ENCODE measurements around the gene COL28A1. TPM values are rescaled to one million over a fixed set of nuclear protein-coding genes. Genes with fewer than 3 reads are reported as not detected.

The COL28A1 gene
- total and polyA plus RNA-seq, 3 experiments from 2014 or later: not detected

DNA sequence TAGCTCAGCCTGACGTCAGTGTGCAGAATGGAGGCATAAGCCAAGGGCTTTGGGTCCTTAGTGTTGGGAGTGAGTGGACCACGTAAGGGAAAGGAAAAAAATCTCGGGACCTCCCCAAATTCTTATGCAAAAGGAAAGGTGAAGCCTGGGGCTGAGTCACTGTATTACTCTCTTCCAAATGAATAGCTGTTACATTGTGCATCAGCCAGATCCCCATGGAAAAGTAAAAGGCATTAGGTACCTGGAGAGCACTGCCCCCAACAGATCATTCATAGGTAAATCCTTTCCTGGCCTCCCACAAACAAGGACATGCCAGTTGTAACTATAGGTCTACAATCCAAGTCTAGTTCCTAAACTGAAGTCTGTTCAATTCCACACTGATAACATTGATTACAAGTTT is 182.8 kb downstream of the COL28A1 start:
- Histone ChIP-seq H3K4me3 (ENCODE audit: low read length) (no peak overlapping the region), H3K4me1 (ENCODE audit: insufficient read depth, low read length) (no peaks in the 10 kb centered on the region), H3K27ac (ENCODE audit: low read depth, low read length) (no peak overlapping the region), H3K36me3 (ENCODE audit: insufficient read depth, low read length) (no peaks in the 10 kb centered on the region), H3K9me3 (ENCODE audit: low read length) (no peaks in the 10 kb centered on the region), H3K27me3 (ENCODE audit: insufficient read depth, low read length, poor library complexity, severe bottlenecking) (no peaks in the 10 kb centered on the region)
- H3K4me3 Mint-ChIP-seq: no peak overlapping the region
- ChIA-PET CTCF (no interaction called here), POLR2A (no interaction called here)
- peaks cover 0 to 12% (median 0%) of the 10 kb centered on the region in 3 donors for H3K36me3 Mint-ChIP-seq
- H3K9me3 Mint-ChIP-seq: peaks cover 0 to 3% (median 0%) of the 10 kb centered on the region in 5 donors
- H3K27me3 Mint-ChIP-seq: peaks cover 8 to 27% of the 10 kb centered on the region in 2 donors
- H3K4me1 Mint-ChIP-seq: no peaks in the 10 kb centered on the region
- no peak for DNase-seq
- H3K27ac Mint-ChIP-seq: no peak overlapping the region

DNA sequence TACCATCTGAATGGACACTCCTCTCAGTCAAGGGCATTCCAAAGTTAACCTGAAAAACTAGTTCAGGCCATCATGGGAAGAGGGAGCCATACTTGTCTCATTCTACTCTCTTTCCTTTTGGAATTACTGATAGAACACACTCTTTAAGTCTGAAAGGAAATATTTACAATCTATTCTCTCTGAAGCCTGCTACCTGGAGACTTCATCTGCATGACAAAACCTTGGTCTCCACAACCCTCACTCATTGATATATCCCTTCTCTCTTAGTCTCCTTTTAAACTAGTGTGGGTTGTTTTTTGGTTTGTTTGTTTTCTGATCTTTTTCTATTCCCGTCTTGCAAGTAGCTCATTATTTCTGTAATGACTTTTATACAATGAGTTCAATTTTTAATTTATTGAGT is 183.8 kb downstream of the COL28A1 start:
- H3K27me3 ChIP-seq (ENCODE audit: insufficient read depth, low read length, poor library complexity, severe bottlenecking): no peaks in the 10 kb centered on the region
- no peaks in the 10 kb centered on the region for H3K9me3 ChIP-seq (ENCODE audit: low read length)
- H3K27ac ChIP-seq (ENCODE audit: low read depth, low read length): no peak overlapping the region
- H3K4me3 ChIP-seq (ENCODE audit: low read length): no peak overlapping the region
- Mint-ChIP-seq H3K9me3 (peaks cover 0 to 3% (median 0%) of the 10 kb centered on the region in 5 donors), H3K4me3 (no peak overlapping the region), H3K27me3 (peaks cover 8 to 34% of the 10 kb centered on the region in 2 donors), H3K36me3 (peaks cover 0 to 12% (median 0%) of the 10 kb centered on the region in 3 donors), H3K4me1 (no peaks in the 10 kb centered on the region), H3K27ac (no peak overlapping the region)
- no peak for DNase-seq
- H3K4me1 ChIP-seq (ENCODE audit: insufficient read depth, low read length): no peaks in the 10 kb centered on the region
- ChIA-PET POLR2A (no interaction called here), CTCF (no interaction called here)
- no peaks in the 10 kb centered on the region for H3K36me3 ChIP-seq (ENCODE audit: insufficient read depth, low read length)

DNA sequence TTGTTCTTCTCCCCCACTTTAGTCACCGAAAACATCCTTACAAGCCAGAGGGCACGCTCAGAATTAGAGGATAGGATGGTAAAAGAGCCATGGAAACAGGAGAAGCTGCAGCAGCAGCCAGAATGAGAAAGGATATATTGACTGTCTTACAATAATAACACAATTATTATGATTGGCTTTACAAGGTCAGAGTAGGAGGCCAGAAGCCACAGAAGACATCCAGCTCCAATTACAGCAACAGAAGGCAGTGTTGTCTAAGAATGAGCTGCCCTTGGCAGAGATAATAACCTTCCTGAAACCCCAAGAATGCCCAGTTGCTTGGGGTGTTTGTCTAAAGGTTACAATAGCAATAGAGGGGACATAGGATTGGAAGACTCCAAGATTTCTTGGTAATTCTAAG is 184.5 kb downstream of the COL28A1 start:
- no peak for DNase-seq
- H3K4me3 ChIP-seq (ENCODE audit: low read length): no peak overlapping the region
- H3K27me3 Mint-ChIP-seq: peaks cover 12 to 38% of the 10 kb centered on the region in 2 donors
- no peak overlapping the region for H3K4me3 Mint-ChIP-seq
- no peaks in the 10 kb centered on the region for H3K9me3 ChIP-seq (ENCODE audit: low read length)
- H3K36me3 Mint-ChIP-seq: peaks cover 0 to 12% (median 0%) of the 10 kb centered on the region in 3 donors
- ChIA-PET POLR2A (no interaction called here), CTCF (no interaction called here)
- H3K27me3 ChIP-seq (ENCODE audit: insufficient read depth, low read length, poor library complexity, severe bottlenecking): no peaks in the 10 kb centered on the region
- H3K27ac ChIP-seq (ENCODE audit: low read depth, low read length): no peak overlapping the region
- no peaks in the 10 kb centered on the region for H3K4me1 Mint-ChIP-seq
- H3K4me1 ChIP-seq (ENCODE audit: insufficient read depth, low read length): no peaks in the 10 kb centered on the region
- peaks cover 0 to 3% (median 0%) of the 10 kb centered on the region in 5 donors for H3K9me3 Mint-ChIP-seq
- no peak overlapping the region for H3K27ac Mint-ChIP-seq
- no peaks in the 10 kb centered on the region for H3K36me3 ChIP-seq (ENCODE audit: insufficient read depth, low read length)

DNA sequence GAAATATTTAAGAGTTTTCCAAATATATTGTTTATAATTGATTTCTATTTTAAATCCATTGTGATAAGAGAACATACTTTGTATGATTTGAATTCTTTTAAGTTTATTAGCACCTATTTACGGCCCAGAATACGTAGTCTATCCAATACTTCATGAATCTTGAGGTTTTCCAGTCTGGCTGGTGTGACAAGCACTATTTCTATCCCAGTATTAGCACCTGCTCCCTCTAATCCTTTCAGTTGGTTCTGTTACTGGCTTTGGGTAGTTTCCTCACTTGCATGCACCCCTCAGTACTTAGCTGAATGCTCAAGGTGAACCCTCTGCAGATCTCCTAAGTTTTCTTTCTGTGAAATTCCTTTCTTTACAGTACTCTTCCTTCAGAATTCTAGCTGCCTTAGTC is 186.5 kb downstream of the COL28A1 start:
- Histone ChIP-seq H3K36me3 (ENCODE audit: insufficient read depth, low read length) (no peaks in the 10 kb centered on the region), H3K27me3 (ENCODE audit: insufficient read depth, low read length, poor library complexity, severe bottlenecking) (no peaks in the 10 kb centered on the region), H3K27ac (ENCODE audit: low read depth, low read length) (no peak overlapping the region), H3K4me1 (ENCODE audit: insufficient read depth, low read length) (no peaks in the 10 kb centered on the region), H3K9me3 (ENCODE audit: low read length) (no peaks in the 10 kb centered on the region), H3K4me3 (ENCODE audit: low read length) (no peak overlapping the region)
- no peak for DNase-seq
- H3K4me1 Mint-ChIP-seq: no peaks in the 10 kb centered on the region
- ChIA-PET CTCF (no interaction called here), POLR2A (no interaction called here)
- H3K27me3 Mint-ChIP-seq: peaks cover 12 to 50% of the 10 kb centered on the region in 2 donors
- H3K27ac Mint-ChIP-seq: no peak overlapping the region
- H3K36me3 Mint-ChIP-seq: peaks cover 0 to 12% (median 0%) of the 10 kb centered on the region in 3 donors
- no peak overlapping the region for H3K4me3 Mint-ChIP-seq
- H3K9me3 Mint-ChIP-seq: peaks cover 0 to 3% (median 0%) of the 10 kb centered on the region in 5 donors

DNA sequence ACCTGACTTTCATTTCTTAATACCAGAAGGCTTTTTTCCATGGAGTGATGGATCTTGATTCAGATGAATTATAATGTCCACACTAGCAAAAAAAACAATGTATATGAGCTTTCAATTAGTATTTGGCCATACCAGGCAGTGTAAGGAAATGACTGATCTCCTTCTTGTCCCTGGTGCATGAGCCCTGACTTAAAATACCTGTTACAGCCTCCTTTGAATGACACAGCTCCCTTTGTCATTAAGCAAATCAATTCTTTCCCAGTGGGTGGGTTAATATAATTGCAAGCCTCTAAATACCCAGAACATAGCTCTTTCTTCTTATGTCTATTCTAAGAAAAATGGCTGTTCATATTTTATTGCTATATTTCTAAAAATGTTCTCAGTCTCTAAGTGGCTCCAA is 188.6 kb downstream of the COL28A1 start:
- Mint-ChIP-seq H3K27ac (no peak overlapping the region), H3K9me3 (peaks cover 0 to 2% (median 0%) of the 10 kb centered on the region in 5 donors), H3K4me1 (no peaks in the 10 kb centered on the region), H3K27me3 (peaks cover 12 to 43% of the 10 kb centered on the region in 2 donors), H3K4me3 (no peak overlapping the region), H3K36me3 (peaks cover 0 to 10% (median 0%) of the 10 kb centered on the region in 3 donors)
- H3K36me3 ChIP-seq (ENCODE audit: insufficient read depth, low read length): no peaks in the 10 kb centered on the region
- POLR2A ChIA-PET: no interaction called here
- H3K9me3 ChIP-seq (ENCODE audit: low read length): no peaks in the 10 kb centered on the region
- H3K4me1 ChIP-seq (ENCODE audit: insufficient read depth, low read length): no peaks in the 10 kb centered on the region
- H3K27me3 ChIP-seq (ENCODE audit: insufficient read depth, low read length, poor library complexity, severe bottlenecking): no peaks in the 10 kb centered on the region
- no peak overlapping the region for H3K27ac ChIP-seq (ENCODE audit: low read depth, low read length)
- no peak overlapping the region for H3K4me3 ChIP-seq (ENCODE audit: low read length)
- no peak for DNase-seq
- CTCF ChIA-PET: interaction anchor here (1.2 kb wide), 1 partner anchor 9 kb away, joined by 3 read pairs; no protein-coding TSS in a partner anchor

DNA sequence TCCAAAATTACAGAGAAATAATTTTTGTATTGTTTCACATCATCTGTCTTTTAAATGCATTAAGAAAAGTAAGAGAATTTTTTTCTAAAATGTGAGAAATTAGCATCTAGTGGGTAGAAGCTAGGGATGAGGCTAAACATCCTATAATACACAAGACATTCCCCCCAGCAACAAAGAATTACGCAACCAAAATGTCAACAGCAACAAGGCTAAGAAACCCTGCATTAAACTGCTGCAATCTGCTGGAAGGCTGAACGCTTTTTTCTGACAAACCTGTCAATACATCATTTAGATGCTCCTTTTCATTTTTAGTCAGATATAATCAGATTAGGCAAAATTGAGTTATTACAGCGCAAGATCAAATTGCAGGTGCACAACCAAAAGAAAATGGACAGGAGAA is 191.1 kb downstream of the COL28A1 start:
- no peak overlapping the region for H3K4me3 ChIP-seq (ENCODE audit: low read length)
- no peaks in the 10 kb centered on the region for H3K27me3 ChIP-seq (ENCODE audit: insufficient read depth, low read length, poor library complexity, severe bottlenecking)
- POLR2A ChIA-PET: no interaction called here
- no peaks in the 10 kb centered on the region for H3K9me3 Mint-ChIP-seq
- CTCF ChIA-PET: no interaction called here
- H3K4me1 Mint-ChIP-seq: no peaks in the 10 kb centered on the region
- peaks cover 5 to 38% of the 10 kb centered on the region in 2 donors for H3K27me3 Mint-ChIP-seq
- no peaks in the 10 kb centered on the region for H3K36me3 Mint-ChIP-seq
- no peak overlapping the region for H3K4me3 Mint-ChIP-seq
- DNase-seq: no peak
- no peak overlapping the region for H3K27ac Mint-ChIP-seq
- H3K4me1 ChIP-seq (ENCODE audit: insufficient read depth, low read length): no peaks in the 10 kb centered on the region
- H3K9me3 ChIP-seq (ENCODE audit: low read length): no peaks in the 10 kb centered on the region
- no peaks in the 10 kb centered on the region for H3K36me3 ChIP-seq (ENCODE audit: insufficient read depth, low read length)
- H3K27ac ChIP-seq (ENCODE audit: low read depth, low read length): no peak overlapping the region

DNA sequence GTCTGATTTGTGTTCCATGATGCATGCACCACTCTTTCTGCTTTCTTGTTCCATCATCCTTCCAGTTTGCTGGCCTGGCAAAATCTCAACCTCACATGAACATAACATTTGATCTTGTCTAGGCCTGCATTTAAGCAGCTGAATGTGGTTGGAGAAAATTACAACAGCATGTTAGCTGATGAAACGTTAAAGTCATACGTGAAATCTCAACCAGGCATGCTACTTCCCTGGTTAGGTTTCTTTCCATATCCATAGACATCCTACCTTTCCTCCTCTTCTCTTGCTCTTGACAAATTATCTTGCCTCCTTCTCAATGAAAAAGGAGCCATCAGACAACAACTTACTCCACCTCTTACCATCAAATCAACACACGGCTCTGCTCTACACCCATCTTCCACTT is 199.8 kb downstream of the COL28A1 start:
- peaks cover 0 to 5% (median 0%) of the 10 kb centered on the region in 3 donors for H3K4me1 Mint-ChIP-seq

DNA sequence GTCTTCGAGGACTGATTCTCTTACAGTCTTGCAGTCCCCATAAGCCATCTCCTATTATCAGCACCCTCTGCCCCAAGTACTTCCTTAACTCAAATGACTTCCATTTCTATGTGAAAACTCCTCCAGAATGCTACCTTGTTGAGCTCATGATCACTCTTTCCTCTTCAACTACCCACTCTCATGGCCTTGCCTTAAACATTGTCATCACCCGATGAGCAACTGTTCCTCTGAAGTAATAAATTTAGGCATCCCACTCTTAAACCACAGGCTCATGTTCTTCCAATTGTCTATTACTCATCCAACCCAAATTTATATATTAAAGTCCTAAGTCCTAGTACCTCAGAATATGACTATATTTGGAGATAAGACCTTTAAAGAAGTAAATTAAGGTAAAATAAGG is 200.5 kb downstream of the COL28A1 start:
- H3K4me3 Mint-ChIP-seq: no peak overlapping the region
- no peak for DNase-seq
- Histone ChIP-seq H3K4me3 (ENCODE audit: low read length) (no peak overlapping the region), H3K27ac (ENCODE audit: low read depth, low read length) (no peak overlapping the region), H3K27me3 (ENCODE audit: insufficient read depth, low read length, poor library complexity, severe bottlenecking) (no peaks in the 10 kb centered on the region), H3K9me3 (ENCODE audit: low read length) (no peaks in the 10 kb centered on the region), H3K4me1 (ENCODE audit: insufficient read depth, low read length) (no peaks in the 10 kb centered on the region), H3K36me3 (ENCODE audit: insufficient read depth, low read length) (no peaks in the 10 kb centered on the region)
- H3K27me3 Mint-ChIP-seq: peaks cover 3 to 14% of the 10 kb centered on the region in 2 donors
- POLR2A ChIA-PET: no interaction called here
- H3K9me3 Mint-ChIP-seq: peaks cover 0 to 3% (median 0%) of the 10 kb centered on the region in 5 donors
- CTCF ChIA-PET: no interaction called here
- no peaks in the 10 kb centered on the region for H3K36me3 Mint-ChIP-seq
- peaks cover 0 to 5% (median 0%) of the 10 kb centered on the region in 3 donors for H3K4me1 Mint-ChIP-seq
- H3K27ac Mint-ChIP-seq: no peak overlapping the region

More for the DNA sequence above, 199.8 kb downstream of the COL28A1 start:
- no peaks in the 10 kb centered on the region for H3K36me3 ChIP-seq (ENCODE audit: insufficient read depth, low read length)
- H3K4me1 ChIP-seq (ENCODE audit: insufficient read depth, low read length): no peaks in the 10 kb centered on the region
- ChIA-PET POLR2A (no interaction called here), CTCF (no interaction called here)
- DNase-seq: no peak
- no peak overlapping the region for H3K27ac ChIP-seq (ENCODE audit: low read depth, low read length)
- Mint-ChIP-seq H3K27ac (no peak overlapping the region), H3K4me3 (no peak overlapping the region), H3K9me3 (peaks cover 0 to 3% (median 0%) of the 10 kb centered on the region in 5 donors), H3K36me3 (no peaks in the 10 kb centered on the region), H3K27me3 (peaks cover under 1 to 14% of the 10 kb centered on the region in 2 donors)
- H3K4me3 ChIP-seq (ENCODE audit: low read length): no peak overlapping the region
- no peaks in the 10 kb centered on the region for H3K9me3 ChIP-seq (ENCODE audit: low read length)
- H3K27me3 ChIP-seq (ENCODE audit: insufficient read depth, low read length, poor library complexity, severe bottlenecking): no peaks in the 10 kb centered on the region

DNA sequence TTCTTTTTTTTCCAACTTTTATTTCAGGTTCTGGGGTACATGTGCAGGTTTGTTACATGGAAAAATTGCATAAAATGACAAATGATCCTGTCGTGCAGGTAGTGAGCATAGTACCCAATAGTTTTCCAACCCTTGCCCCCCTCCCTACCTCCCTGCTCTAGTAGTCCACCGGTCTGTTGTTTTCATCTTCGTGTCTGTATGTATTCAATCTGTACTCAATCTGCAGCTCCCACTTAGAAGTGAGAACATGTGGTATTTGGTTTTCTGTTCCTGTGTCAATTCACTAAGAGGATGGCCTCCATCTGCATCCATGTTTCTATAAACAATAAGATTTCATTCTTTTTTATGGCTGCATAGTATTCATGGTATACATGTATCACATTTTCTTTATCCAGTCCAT is 202.1 kb downstream of the COL28A1 start:
- Histone ChIP-seq H3K36me3 (ENCODE audit: insufficient read depth, low read length) (no peaks in the 10 kb centered on the region), H3K27ac (ENCODE audit: low read depth, low read length) (no peak overlapping the region), H3K27me3 (ENCODE audit: insufficient read depth, low read length, poor library complexity, severe bottlenecking) (no peaks in the 10 kb centered on the region), H3K4me1 (ENCODE audit: insufficient read depth, low read length) (no peaks in the 10 kb centered on the region), H3K9me3 (ENCODE audit: low read length) (no peaks in the 10 kb centered on the region), H3K4me3 (ENCODE audit: low read length) (no peak overlapping the region)
- ChIA-PET CTCF (no interaction called here), POLR2A (no interaction called here)
- H3K4me3 Mint-ChIP-seq: no peak overlapping the region
- H3K9me3 Mint-ChIP-seq: peaks cover 0 to 3% (median 0%) of the 10 kb centered on the region in 5 donors
- peaks cover 0 to 5% (median 0%) of the 10 kb centered on the region in 3 donors for H3K4me1 Mint-ChIP-seq
- DNase-seq: no peak
- H3K27ac Mint-ChIP-seq: no peak overlapping the region
- no peaks in the 10 kb centered on the region for H3K36me3 Mint-ChIP-seq
- peaks cover 3 to 21% of the 10 kb centered on the region in 2 donors for H3K27me3 Mint-ChIP-seq
